COLO668 (cell line): Measurements from ENCODE around the gene GJB4.
"Not testable (repeated sequence)": the region's sequence is repeated elsewhere in the genome, so short reads cannot be mapped to it uniquely, and the experiment has no call there.

Source experiments
- DNase-seq: peaks from one replicate; lab custom pipeline; 2025; ENCODE audit not compliant: unreplicated experiment; lab: John Stamatoyannopoulos, UW

Gene GJB4

DNA sequence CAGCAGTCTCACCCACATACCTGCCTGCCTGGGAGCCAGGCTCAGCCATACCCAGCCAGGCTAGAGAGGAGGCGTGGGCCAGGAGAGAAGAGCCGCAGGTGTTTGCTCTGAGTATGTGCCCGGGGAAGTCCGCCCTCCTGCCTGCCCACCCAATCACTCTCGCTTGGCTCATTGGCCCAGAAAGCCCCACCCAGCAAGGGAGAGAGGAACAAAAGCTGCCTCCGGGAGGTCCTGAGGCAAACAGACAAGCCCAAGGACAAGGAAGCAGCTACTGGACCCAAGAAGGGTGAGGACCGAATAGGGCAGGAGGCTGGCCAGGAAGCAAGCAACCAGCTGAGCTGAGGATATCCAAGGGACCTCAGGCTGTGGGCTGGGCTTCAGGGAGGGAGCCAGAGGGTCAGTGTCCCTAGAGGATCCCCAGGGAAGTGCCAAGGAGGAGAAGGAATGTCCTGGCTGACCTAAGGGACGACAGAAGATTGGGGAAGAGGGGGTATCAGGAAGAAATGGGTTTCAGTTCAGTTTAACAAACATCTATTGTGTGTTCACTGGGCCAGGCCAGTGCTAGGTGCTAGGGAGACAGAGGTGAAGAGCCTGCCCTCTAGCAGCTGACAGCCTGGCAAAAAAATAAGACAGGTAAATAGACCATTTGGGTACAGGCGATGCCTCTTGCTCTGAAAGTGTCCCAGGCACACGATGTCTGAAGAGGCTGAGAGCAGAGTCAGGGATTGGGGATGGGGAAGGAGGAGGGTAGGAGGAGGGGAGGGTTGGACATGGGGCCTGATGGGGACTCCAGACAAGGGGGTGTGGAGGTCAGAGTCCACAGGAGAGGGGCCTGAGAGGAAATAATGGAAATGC, at the start of gene GJB4:
Gene GJB4 (plus strand): TSS at position 238 of the 855 bp plus-strand sequence. CDS start 1,515 bp downstream, outside the sequence.
- DNase-seq: no peak

DNA sequence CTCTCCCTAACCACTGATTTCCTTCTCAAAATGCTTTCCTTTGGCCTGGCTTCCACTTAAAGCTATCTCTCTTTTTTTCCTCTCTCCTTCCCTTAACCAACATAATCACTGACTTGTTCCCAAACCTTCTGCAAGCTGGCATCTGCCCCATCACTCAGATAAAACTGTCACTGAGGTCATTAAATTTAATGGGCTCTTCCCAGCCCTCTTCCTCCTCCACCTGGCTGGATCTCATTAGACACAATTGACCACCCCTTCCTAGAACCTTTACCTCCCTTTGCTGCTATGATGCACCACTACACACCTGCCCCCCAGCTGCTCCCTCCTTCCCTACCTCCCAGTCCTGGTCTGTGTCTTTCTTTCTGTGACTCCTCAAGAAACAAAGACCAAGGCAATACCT, 48.7 kb upstream of the GJB4 start:
- no peak for DNase-seq

DNA sequence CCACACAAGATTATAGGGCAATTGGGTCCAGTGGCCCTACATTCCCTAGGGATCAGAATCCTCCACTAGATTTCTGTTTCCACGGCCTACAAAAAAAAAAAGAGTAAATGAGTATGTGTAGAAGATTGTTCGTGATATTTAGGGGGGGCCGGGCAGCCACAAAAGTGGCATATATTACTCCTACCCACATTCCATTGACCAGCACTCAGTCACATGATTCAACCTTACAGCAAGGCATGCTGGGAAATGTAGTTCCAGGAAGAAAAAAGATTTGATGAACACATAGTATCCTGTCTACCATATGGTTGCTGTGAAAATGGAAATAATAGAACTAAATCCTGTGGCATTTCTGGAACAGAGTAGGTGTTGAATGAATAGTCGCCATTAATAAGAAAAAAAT, 48.1 kb upstream of the GJB4 start:
- DNase-seq: no peak

DNA sequence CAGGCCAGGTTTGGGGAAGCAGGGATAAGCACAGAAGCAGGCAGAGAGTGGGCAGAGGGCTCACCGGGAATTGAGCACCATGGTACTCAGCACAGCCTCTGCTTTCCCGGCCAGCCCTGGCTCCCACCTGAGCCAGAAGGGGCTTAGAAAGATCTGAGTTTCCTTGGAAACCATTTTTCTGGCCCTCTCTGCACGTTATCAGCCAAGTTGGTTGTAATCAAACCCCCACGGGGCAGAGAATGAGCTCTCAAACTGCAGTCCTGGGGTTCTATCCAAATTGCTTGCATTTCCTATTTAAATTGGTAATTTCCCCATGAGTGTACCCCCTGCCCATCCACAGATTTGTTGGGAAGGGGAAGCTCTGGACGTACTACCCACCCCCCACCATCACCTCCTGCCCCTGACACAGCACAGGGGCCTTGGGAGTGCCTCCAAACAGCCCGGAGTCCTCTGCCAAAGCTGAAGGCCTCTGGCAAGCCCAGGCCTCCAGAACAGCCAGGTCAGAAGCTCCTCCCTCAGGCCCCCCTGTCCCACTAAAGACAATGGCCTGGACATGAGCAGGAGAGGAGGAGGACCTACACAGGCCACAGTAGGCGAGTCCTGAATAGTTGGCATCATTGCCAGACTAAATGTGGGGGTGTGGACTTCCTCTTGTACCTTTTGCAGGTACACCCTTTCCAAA, 47.4 kb upstream of the GJB4 start:
- DNase-seq: no peak

DNA sequence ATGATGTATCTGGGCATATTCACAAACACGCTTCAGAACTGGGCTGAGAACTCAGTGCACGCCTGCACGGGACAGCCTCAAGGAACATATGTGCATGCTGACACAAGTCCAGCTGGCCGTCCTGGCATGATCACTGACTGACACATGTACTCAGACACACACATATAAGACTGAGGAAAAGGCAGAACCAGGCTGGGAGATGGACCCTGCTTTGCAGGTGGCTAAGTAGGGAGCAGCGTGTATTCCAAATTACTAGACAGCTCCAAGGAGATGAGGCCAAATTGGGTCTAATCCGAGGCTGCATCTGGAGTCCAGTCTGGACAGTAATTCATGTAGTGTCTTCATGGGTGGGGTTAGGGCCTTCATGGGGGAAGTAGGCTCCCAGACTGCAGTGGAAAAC, 46.1 kb upstream of the GJB4 start:
- DNase-seq: no peak

DNA sequence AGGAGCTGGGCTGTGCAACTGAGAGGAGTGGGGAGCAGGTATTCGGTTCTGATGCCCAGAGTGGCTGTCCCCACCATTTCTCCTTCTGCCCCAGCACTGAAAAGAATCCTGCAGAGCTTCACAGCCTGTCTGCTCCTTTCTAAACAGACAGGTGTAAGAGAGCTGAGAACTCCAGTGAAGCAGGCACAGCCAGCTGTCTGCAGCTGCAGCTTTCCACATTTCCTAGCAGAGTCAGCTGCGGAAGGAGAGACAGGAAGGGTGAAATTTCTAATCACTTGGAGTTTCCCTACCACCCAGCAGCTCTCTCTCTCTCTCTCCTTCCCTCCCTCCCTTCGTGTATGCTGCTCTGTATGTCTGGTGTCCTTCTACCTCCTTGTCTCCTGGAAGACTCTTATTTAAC, 45.2 kb upstream of the GJB4 start:
- DNase-seq: no peak

DNA sequence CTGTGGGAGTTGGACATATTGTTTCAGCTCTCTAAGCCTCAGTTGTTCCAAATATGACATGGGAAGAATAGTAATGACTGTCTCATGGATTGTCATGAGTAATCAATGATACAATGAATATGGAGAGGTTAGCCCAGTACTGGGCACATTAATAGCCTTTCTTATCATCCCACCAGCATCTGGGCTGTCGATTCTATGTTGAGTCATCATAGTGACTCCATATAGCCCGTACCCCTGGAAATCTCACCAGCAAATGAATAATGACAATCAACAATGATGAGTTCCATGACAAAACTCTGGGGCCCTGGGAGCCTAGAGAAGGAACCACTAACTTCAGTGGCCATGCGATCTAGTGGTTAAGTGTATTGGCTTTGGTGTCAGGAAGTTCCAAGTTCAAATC, 44.4 kb upstream of the GJB4 start:
- no peak for DNase-seq

DNA sequence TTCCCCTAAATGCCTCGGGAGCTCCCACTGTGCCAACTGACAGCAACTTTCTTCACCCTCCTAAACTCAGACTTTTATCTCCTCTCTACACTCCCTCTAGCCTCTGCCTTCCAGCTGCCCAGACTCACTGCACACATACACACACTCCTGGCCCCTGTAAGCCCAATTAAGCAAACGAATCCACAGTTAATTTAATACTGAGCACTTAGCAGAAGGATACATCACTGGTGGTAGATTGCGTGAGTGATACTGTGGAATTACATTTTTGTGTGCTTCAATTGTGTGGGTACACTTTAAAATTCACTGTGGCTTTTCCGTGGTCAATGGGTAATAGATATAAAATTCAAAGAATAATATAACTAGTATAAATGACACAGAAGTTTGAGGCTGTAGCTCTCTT, 38.3 kb upstream of the GJB4 start:
- no peak for DNase-seq

DNA sequence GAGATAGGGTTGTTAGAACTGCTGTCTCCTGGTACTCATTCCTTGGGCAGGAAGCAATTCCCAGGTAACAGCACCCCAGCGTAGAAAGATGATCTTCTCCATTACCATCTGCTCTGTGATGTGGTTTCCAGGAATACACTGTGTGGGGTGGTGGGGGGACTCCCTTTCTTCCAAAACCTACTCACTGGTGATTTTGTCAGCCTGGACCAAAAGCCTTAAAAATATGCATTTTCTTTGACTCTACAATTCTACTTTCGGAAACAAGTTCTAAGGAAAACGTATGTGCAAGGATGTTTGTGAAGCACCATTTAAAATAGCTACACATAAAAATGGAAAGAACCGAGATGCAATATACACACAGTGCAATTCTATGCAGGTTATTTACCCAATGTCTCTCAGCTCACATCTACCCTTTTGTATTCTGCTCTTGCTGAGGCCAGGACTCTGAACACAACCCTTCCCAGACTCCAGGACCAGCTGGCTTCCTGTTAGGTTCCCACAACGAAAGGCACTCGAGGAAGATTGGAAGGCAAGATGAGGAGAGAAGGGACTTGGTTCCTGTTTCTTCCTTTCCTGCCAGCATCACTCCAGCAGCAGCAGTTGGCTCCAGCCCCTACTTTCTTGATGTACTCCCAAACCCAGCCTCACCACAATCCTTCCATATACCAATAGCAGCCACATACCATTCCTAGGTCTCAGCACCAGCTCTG, 37.7 kb upstream of the GJB4 start:
- no peak for DNase-seq

DNA sequence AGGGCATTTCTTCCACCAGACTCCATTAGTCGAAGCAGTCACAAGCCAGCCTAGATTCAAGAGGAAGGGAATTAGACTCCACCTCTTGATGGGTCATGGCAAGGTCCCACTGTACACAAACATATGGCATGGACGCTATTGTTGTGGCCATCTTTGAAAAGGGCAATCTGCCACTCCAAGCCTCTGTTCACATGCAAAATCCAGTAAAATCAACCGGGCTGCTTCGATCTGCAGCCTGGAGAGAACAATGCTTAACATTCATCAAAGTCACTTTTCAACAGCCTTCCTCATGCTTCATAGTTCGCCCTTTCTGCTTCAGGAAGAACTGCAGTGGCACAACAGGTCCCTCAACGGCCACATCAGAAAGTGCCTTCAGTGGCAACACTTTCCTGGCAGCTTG, 32.7 kb upstream of the GJB4 start:
- DNase-seq: no peak

DNA sequence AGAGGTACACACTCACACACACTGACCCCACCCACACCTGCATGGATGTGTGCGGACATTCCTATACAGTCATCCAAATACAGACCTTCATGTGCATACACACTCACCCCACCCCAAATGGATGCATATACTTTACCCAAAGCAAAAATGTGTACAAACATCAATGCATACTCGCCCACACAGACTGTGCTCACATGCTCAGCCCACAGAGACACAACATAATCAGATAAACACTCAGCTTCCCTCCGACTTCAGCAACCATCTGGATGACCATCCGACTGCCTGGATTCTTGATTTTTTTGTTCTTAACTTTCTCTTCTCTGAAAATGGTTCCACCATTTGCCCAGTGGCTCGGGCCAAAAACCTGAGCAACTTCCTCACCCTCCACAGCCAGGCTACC, 29.1 kb upstream of the GJB4 start:
- no peak for DNase-seq

DNA sequence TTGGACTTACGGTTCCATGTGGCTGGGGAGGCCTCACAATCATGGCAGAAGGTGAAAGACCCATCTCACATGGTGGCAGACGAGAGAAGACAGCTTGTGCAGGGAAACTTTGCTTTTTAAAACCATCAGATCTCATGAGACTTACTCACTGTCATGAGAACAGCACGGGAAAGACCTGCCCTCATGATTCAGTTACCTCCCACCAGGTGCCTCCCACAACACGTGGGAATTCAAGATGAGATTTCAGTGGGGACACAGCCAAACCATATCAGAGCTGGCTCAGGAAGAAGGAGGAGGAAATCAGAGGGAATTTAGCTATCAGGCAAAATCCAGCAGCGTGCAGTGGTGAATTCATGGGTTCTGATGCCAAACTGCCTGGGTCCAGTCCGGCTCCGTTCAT, 26.7 kb upstream of the GJB4 start:
- DNase-seq: not testable (repeated sequence)

DNA sequence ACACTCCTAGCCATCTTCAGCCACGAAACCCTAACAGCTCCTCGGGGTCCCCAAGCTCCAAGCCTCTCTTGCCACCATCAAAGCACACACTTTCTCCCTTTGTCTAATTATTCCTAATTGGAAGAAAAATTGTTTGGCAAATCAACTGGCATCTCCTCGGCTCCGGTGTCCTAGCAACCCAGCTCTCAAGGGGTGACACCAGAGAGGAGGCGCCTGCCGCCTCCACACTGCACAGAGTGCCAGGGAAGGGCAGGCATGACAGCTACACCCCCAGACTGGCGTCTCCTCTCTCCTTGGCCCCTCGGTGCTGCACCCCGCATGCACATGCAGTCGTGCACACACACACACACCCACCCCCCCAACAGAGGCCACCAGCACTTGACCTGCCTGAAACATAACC, 22.8 kb upstream of the GJB4 start:
- no peak for DNase-seq

DNA sequence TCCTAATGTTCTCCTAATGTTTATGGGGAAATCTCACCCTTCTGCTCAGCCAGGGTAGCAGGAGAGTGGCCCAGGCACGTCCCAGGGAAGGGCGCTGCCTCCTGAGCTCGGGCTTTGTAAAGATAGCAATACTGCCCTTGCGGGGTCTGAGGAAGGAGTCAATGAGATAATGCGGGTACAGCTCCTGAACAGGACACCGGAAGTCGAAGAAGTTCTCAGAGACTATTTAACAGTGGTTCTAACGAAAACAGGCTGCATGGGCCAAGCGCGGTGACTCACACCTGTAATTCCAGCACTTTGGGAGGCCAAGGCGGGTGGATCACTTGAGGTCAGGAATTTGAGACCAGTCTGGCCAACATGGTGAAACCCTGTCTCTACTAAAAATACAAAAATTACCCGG, 22.3 kb upstream of the GJB4 start:
- not testable (repeated sequence) for DNase-seq

DNA sequence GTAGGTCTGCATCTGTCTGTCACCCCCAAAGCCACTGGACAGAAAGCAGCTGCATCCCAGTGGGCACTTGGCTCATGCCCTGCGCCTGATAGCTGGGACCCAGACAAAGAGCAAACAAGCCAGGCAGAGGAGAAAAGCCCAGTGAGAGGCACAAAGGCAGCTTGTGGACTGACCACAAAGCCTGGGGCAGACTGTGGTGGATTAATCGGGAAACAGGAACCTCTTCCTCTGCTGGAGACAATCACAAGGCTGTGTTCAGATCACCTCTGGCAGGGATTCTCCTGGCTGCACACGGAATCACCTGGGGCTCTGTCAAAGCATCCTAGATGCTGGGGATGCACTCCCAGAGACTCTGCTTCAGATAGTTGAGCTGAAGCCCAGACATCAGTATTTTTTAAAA, 19.9 kb upstream of the GJB4 start:
- no peak for DNase-seq

DNA sequence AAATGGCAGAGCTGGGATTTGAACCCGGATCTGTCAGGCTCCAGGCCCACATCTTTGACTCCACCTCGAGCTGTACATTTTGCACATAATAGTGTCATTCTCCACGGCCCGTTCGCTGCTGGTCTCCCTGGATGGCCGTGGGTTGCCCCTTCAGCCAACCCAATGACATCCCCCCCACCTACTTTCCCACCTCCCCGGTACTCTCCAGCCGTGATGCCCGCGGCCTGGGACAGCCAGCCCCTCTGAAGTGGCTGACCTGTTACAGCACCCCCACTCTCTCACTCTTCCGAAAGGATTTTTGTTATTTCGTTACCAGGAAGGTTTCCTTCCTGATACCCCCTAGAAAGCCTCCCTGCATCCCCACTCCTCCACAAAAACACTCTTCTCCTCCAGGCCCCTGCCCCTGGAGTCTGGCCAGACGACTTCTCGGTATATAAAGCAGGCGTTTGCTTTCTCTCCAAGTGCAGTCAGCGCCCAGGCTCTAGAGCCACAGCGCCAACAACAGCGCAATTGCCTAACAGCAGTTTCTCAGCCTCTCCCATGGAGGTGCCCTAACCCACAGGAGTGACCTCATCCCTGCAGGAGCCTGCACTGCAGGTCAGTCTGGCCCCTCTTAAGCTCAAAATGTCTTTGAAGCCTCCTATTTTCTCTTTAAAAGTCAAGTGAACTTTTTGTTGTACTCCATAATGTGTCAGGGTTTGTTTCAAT, 19.2 kb upstream of the GJB4 start:
- peak; percentile 19 for DNase-seq

DNA sequence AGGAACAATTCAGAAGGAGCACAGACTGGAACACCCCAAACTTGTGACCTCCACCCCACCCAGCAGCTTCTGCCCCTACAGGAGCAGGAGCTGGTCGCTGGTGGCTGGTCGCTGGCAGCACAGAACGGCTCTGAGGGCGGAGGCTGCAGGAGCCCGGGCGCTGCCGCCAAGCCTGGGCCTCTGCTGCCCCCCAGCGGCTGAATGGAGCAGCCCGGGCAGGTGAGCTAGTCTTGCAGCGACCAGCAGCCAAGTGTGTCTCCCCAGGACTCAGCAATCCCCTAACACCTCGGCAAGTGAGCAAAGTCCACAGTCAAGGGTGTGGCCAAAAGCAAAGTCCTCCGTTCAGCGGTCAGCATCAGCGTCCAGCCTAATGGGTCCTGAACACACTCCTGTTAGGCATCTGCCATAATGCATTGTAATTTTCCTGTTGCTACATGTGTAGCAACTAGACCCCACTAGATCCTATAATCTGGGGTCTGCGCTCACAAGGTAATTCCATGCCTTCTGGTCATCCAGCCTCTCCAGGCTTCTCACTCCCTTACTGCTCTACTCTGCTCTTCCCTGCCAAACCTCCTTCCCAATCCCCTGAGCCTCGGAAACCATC, 16.8 kb upstream of the GJB4 start:
- DNase-seq: peak; percentile 88

DNA sequence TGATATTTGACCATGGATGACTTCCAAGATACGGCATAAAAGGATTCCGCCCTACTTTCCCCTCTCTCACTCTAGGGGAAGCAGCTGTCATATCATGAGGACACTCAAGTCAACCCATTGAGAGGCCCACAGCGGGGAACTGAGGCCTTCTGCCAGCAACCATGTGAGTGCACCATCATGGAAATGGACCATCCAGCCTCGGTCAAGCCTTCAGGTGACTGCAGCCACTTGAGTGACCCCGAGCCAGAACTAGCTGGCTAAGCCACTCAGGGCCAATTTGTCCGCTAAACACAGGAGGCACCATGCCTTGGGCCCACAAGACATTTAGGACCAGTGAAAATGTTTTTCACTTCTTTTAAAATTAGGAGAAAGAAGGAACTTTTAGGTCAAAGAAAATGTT, 15.8 kb upstream of the GJB4 start:
- no peak for DNase-seq

DNA sequence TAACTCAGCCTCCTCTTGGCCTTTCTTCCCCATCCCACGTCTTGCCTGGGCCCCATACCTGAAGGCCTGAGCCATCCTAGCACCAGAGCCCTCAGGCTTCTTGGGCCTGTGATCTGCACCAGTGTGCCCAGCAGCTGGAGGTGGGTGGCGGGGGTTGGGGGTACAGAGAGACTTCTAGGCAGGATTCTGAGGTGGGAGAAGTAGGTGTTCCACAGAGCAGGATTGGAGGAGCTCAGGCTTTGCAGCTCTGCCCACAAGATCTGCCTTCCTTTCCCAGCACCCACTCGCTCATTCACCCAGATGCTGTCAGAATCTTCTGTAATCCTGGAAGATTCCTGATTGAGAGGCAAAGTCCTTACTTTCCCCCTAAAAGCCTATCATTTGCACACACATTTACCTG, 14.7 kb upstream of the GJB4 start:
- no peak for DNase-seq

DNA sequence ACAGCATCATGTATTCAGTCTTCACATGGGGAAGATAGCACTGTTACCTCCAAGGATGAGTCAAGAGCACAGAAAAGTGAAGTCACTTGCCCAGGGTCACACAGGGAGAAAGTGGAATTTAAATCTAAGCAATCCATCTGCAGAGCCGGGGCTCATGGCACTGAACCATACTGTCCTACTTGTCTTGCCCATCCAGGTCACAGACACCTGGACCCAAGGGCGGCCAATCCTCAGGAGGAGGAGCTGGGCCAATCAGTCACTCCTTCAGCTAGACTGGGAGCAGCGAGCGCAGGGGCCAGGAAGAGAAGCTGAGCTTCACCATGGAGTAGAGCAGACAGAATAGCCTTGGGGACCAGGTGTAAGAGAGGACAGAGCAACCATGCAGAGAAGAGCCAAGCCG, 13.9 kb upstream of the GJB4 start:
- no peak for DNase-seq

DNA sequence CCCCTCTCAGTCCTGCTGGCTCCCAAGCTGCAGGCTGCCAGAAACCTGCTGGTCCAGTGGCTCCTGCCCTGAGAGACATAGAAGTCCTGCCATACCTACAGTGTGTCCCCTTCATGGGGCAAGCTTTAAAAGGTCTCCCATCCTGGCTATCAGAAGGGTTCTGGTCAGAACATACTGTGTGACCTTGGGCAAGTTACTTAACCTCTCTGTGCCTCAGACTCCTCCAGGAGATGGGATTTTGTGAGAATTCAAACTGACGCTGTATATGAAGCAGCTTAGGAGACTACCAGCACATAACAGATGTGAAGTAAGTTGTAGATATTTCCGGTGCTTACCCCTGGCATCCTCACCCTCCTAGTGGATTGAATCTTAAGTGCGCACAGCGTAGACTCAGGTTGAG, 13.4 kb upstream of the GJB4 start:
- no peak for DNase-seq
